SK-N-SH treated with all-trans-retinoic acid at 6 μM for 48 hours (cell line): ENCODE data around the gene S100A8.

Source experiments
- CREB5 ChIP-seq: fragments of 250-450 bp; sonication (Bioruptor Pico); IDR thresholded peaks from 2 replicates; pipeline ENCODE4 v1.5.1; 2020; ENCODE audit warnings: low read depth, mild to moderate bottlenecking, moderate library complexity
- CSDC2 ChIP-seq: fragments of 250-450 bp; sonication (Bioruptor Pico); IDR thresholded peaks from 2 replicates; pipeline ENCODE4 v1.5.0; 2020; ENCODE audit warnings: mild to moderate bottlenecking, moderate library complexity
- ESRRG ChIP-seq: fragments of 250-450 bp; sonication (Bioruptor Pico); IDR thresholded peaks from 2 replicates; pipeline ENCODE4 v1.6.1; 2021; ENCODE audit warnings: mild to moderate bottlenecking
- ZFP3 ChIP-seq: fragments of 250-450 bp; sonication (Bioruptor Pico); IDR thresholded peaks from 2 replicates; pipeline ENCODE4 v1.5.0; 2020; ENCODE audit warnings: mild to moderate bottlenecking, moderate library complexity
- ZFP30 ChIP-seq: fragments of 450-650 bp; formaldehyde crosslinking; IDR thresholded peaks from 2 replicates; pipeline ENCODE4 v1.5.0; 2022; ENCODE audit warnings: mild to moderate bottlenecking, moderate library complexity
- TF ChIP-seq, protein P1 (sequence below): fragments of 250-450 bp; sonication (Bioruptor Pico); IDR thresholded peaks from 2 replicates; pipeline ENCODE4 v1.8.0; 2020; ENCODE audit warnings: mild to moderate bottlenecking, moderate library complexity, borderline replicate concordance

DNA sequence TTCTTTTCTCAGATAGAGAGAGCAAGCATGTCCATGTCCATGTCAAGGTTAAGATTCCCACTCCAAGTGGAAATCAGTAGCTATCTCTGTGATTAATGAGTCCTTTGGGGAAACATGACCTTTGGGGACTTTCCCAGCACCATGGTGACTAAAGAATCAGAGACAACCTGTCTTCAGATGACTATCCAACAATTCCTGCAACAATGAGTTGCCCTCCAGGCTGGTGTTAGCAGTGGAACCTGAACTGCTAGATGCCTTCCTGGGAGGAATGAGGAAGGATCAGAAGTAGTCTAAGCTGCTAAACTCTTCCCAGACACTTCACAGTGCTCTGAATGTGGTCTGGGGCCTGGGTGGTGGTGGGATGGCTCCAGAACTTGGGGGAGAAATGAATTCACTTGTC is 26.7 kb downstream of the S100A8 start:
- TF ChIP-seq ZFP3 (CRISPR knock-in tag) (no peak), ESRRG (CRISPR knock-in tag) (no peak), ZFP30 (no peak), CSDC2 (CRISPR knock-in tag) (no peak), CREB5 (CRISPR knock-in tag) (no peak)
- TF ChIP-seq, protein P1, sequence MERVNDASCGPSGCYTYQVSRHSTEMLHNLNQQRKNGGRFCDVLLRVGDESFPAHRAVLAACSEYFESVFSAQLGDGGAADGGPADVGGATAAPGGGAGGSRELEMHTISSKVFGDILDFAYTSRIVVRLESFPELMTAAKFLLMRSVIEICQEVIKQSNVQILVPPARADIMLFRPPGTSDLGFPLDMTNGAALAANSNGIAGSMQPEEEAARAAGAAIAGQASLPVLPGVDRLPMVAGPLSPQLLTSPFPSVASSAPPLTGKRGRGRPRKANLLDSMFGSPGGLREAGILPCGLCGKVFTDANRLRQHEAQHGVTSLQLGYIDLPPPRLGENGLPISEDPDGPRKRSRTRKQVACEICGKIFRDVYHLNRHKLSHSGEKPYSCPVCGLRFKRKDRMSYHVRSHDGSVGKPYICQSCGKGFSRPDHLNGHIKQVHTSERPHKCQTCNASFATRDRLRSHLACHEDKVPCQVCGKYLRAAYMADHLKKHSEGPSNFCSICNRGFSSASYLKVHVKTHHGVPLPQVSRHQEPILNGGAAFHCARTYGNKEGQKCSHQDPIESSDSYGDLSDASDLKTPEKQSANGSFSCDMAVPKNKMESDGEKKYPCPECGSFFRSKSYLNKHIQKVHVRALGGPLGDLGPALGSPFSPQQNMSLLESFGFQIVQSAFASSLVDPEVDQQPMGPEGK: no peak
